ENCODE results near the gene MBD6. TPM values are rescaled to one million over a fixed set of nuclear protein-coding genes. Genes with fewer than 3 reads are reported as not detected.

The MBD6 gene
- polyA plus RNA-seq, 2 of the 4 experiments (the other 2 are of a cell fraction), result 4.6 to 24.2 TPM

DNA sequence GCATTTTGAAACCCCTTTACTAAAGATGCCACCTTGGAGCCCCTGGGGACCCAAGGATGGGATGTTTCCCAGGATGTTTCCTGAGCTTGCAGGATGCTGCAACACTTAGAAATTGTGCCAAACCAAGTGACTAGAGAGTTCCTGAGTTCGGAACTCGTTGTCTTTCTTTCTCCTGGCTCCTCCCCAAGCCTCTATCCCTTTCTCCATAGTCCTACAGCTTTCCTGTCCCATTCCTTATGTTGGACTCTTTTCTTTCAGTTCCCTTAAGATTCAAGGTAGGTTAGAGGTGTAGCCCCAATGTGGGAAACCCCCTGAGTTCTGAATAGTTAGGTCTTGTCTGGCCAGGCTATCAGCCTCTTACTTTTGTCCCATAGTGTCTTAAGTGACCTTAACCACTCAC lies 25.9 kb downstream of the MBD6 start:
- H3K4me2 ChIP-seq, result no peak overlapping the region
- ChIA-PET CTCF (interaction anchor here (0.6 to 1.0 kb wide), 2 partner anchors 24 to 164 kb away, joined by 4 read pairs; no protein-coding TSS in a partner anchor), POLR2A (no interaction called here)
- ATAC-seq (no peak), FAIRE-seq (no peak), DNase-seq (ENCODE audit: low read depth in 1 of 2, low spot score in 1 of 2) (no peak)
- no peak overlapping the region; a peak in 1 of 6 replicates for H3K27ac ChIP-seq
- H3K4me1 ChIP-seq, result peaks cover 31% of the 10 kb centered on the region
- H3K4me3 ChIP-seq, result no peak overlapping the region
- 16% methylated on average over 2 of the region's 2 CpGs for WGBS (ENCODE audit: missing lambda C conversion rate)
- TF ChIP-seq ZSCAN20 (CRISPR knock-in tag; IDR thresholded peaks at IDR 0.05), result no peak
- no peak for TF ChIP-seq CBX8 (IDR thresholded peaks at IDR 0.05)
- no peak for TF ChIP-seq PHF8 (IDR thresholded peaks at IDR 0.05; ENCODE audit: borderline replicate concordance, low read depth)
- TF ChIP-seq HOXB5 (CRISPR knock-in tag; IDR thresholded peaks at IDR 0.05), result no peak
- TF ChIP-seq JUN (IDR thresholded peaks at IDR 0.05), result no peak
- TF ChIP-seq RAD21 (conservative IDR thresholded peaks at IDR 0.05 in 1 of 2, IDR thresholded peaks at IDR 0.05 in 1 of 2), result no peak
- no peak for TF ChIP-seq MAFK (IDR thresholded peaks at IDR 0.05; ENCODE audit: partially characterized antibody)
- no peak for TF ChIP-seq RARB (CRISPR knock-in tag; IDR thresholded peaks at IDR 0.05)
- no peak for TF ChIP-seq GATA3 (IDR thresholded peaks at IDR 0.05; ENCODE audit: borderline replicate concordance)
- H3K9me3 ChIP-seq, result no peaks in the 10 kb centered on the region

DNA sequence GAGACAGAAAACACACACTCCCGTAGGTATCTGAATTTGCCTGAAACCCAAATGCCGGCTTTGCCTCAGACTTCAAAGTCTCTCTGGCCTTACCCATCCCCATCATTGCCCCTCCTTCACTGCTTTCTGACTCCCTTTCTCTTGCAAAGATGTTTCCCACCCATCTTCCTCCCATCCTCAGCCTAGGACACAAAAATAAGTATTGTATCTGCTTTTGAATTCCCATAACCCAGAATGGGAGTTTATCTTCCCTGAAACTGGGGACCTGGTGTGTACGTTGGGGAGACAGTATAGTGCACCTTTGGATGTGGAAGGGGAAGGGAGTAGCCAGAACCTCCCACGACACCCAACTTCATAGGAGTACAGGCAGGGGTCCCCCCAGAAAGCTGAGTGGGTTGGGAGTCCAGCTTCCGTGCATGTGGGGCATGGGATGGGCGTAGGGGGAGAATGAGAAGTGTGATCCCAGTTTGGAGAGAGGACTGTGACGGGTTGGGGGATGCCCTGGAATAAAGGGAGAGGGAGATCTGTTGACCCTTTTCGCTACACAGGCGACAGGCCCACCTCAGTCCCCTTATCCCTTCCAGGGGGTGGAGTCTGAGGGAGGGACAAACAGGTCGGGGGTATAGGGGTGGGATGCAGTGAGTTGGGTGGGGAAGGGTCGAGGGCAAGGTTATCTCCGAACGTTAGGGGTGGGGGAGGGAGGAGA lies 26.7 kb downstream of the MBD6 start:
- Histone ChIP-seq H3K27ac (peak overlapping the region; percentile 57 to 72; a peak in 5 of 6 replicates), H3K4me2 (peak overlapping the region; percentile 71), H3K4me1 (peaks cover 31% of the 10 kb centered on the region), H3K4me3 (peak overlapping the region; percentile 43), H3K9me3 (no peaks in the 10 kb centered on the region)
- ATAC-seq (peak in 1 of 2 experiments; percentile 0; a peak in 1 of 6 replicates), DNase-seq (ENCODE audit: low read depth in 1 of 2, low spot score in 1 of 2) (no peak), FAIRE-seq (no peak)
- ChIA-PET CTCF (interaction anchor here (1.0 kb wide), 1 partner anchor 25 kb away, joined by 4 read pairs; no protein-coding TSS in a partner anchor), POLR2A (no interaction called here)
- TF ChIP-seq TFCP2L1 (CRISPR knock-in tag; IDR thresholded peaks at IDR 0.05) (no peak), HOXB13 (CRISPR knock-in tag; IDR thresholded peaks at IDR 0.05; ENCODE audit: low read depth) (no peak), GATA3 (IDR thresholded peaks at IDR 0.05; ENCODE audit: borderline replicate concordance) (no peak), MYC (IDR thresholded peaks at IDR 0.05; ENCODE audit: borderline replicate concordance, low read length) (no peak), HOXB5 (CRISPR knock-in tag; IDR thresholded peaks at IDR 0.05) (no peak), E2F6 (IDR thresholded peaks at IDR 0.05; ENCODE audit: borderline replicate concordance, low read depth) (no peak), HOXA7 (CRISPR knock-in tag; IDR thresholded peaks at IDR 0.05) (no peak), RCOR1 (IDR thresholded peaks at IDR 0.05; ENCODE audit: low read depth, low read length) (no peak), MAZ (IDR thresholded peaks at IDR 0.05; ENCODE audit: borderline replicate concordance, low read depth, low read length) (no peak), MAFK (IDR thresholded peaks at IDR 0.05; ENCODE audit: partially characterized antibody) (no peak), EP300 (IDR thresholded peaks at IDR 0.05) (no peak), CBX2 (IDR thresholded peaks at IDR 0.05; ENCODE audit: borderline replicate concordance, low read depth) (no peak), TP53 (CRISPR knock-in tag; IDR thresholded peaks at IDR 0.05) (no peak), HEYL (CRISPR knock-in tag; IDR thresholded peaks at IDR 0.05) (no peak), BCL3 (IDR thresholded peaks at IDR 0.05) (no peak), RFX5 (IDR thresholded peaks at IDR 0.05) (no peak)
- TF ChIP-seq, protein P1, sequence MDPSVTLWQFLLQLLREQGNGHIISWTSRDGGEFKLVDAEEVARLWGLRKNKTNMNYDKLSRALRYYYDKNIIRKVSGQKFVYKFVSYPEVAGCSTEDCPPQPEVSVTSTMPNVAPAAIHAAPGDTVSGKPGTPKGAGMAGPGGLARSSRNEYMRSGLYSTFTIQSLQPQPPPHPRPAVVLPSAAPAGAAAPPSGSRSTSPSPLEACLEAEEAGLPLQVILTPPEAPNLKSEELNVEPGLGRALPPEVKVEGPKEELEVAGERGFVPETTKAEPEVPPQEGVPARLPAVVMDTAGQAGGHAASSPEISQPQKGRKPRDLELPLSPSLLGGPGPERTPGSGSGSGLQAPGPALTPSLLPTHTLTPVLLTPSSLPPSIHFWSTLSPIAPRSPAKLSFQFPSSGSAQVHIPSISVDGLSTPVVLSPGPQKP (IDR thresholded peaks at IDR 0.05; ENCODE audit: low read depth, low read length), result no peak
- TF ChIP-seq, protein P2, sequence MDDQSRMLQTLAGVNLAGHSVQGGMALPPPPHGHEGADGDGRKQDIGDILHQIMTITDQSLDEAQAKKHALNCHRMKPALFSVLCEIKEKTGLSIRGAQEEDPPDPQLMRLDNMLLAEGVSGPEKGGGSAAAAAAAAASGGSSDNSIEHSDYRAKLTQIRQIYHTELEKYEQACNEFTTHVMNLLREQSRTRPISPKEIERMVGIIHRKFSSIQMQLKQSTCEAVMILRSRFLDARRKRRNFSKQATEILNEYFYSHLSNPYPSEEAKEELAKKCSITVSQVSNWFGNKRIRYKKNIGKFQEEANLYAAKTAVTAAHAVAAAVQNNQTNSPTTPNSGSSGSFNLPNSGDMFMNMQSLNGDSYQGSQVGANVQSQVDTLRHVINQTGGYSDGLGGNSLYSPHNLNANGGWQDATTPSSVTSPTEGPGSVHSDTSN (IDR thresholded peaks at IDR 0.05), result no peak
- 55% methylated on average over 10 of the region's 13 CpGs for WGBS (ENCODE audit: missing lambda C conversion rate)

Measured in A549 (cell line).